ENCODE measurements around the gene ETNK1.

The ETNK1 gene

DNA sequence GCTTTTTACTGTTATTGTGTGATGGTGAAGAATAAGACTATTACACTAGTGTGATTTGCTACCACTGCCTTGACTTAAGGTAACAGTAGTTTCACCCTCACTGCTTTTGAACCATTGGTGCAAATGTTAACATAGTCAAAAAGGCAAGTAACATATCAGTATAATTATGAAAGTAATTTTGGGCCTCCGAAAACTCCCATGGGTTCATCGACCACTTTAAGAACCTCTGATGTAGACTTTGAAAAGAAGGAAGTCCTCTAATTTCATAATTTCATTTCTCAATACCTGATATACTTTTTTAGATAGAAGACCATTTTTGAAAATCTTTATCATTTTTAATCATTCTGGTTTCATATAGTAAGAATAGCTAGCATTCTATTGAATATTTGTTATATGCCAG is 57.7 kb downstream of the ETNK1 start:
- H3K79me2 ChIP-seq (ENCODE audit: insufficient read depth, low read length): no peaks in the 10 kb centered on the region
- TF ChIP-seq EZH2 (IDR thresholded peaks at IDR 0.05; ENCODE audit: borderline replicate concordance, low read length): no peak
- TF ChIP-seq, protein P1, sequence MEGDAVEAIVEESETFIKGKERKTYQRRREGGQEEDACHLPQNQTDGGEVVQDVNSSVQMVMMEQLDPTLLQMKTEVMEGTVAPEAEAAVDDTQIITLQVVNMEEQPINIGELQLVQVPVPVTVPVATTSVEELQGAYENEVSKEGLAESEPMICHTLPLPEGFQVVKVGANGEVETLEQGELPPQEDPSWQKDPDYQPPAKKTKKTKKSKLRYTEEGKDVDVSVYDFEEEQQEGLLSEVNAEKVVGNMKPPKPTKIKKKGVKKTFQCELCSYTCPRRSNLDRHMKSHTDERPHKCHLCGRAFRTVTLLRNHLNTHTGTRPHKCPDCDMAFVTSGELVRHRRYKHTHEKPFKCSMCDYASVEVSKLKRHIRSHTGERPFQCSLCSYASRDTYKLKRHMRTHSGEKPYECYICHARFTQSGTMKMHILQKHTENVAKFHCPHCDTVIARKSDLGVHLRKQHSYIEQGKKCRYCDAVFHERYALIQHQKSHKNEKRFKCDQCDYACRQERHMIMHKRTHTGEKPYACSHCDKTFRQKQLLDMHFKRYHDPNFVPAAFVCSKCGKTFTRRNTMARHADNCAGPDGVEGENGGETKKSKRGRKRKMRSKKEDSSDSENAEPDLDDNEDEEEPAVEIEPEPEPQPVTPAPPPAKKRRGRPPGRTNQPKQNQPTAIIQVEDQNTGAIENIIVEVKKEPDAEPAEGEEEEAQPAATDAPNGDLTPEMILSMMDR (IDR thresholded peaks at IDR 0.05; ENCODE audit: low read length): no peak
- no peaks in the 10 kb centered on the region for H3K9me3 ChIP-seq (ENCODE audit: low read length)
- H3K27ac ChIP-seq (ENCODE audit: low read depth, low read length, poor library complexity, severe bottlenecking): no peak overlapping the region
- H3K4me2 ChIP-seq (ENCODE audit: low read length): no peak overlapping the region
- no peak overlapping the region for H3K9ac ChIP-seq (ENCODE audit: low read length)
- H3K27me3 ChIP-seq (ENCODE audit: insufficient read depth, low read length): no peaks in the 10 kb centered on the region
- H3K9me2 ChIP-seq (ENCODE audit: low read depth, low read length): no peaks in the 10 kb centered on the region
- no peaks in the 10 kb centered on the region for H3F3A ChIP-seq (ENCODE audit: insufficient read depth, low read length)
- H2AFZ ChIP-seq (ENCODE audit: low read length): no peak overlapping the region
- H4K20me1 ChIP-seq (ENCODE audit: insufficient read depth, low read length): no peaks in the 10 kb centered on the region
- no peak overlapping the region for H3K4me3 ChIP-seq (ENCODE audit: low read depth, low read length, poor library complexity, severe bottlenecking)
- H3K36me3 ChIP-seq (ENCODE audit: insufficient read depth, low read length): peaks cover 47% of the 10 kb centered on the region
- H3K4me1 ChIP-seq (ENCODE audit: insufficient read depth, low read length, severe bottlenecking): no peaks in the 10 kb centered on the region

DNA sequence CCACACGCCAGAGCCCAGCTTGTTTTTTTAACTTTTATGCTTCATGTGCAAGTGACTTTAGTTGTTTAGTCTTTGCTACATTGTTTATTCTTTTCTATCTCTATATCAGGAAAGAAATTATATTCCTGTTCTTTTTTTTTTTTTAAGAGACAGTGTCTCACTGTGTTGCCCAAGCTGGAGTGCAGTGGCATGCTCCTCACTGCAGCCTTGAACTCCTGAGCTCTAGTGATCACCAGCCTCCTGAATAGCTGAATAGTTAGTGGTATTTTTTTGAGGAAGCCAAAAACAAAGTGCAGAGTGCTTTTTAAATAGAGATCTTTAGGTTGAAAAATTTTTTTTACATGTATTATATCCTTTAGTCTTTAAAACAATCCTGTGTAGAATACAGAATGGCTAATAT is 58.2 kb downstream of the ETNK1 start:
- Histone ChIP-seq H3K9me3 (ENCODE audit: low read length) (no peaks in the 10 kb centered on the region), H3K36me3 (ENCODE audit: insufficient read depth, low read length) (peaks cover 43% of the 10 kb centered on the region), H4K20me1 (ENCODE audit: insufficient read depth, low read length) (no peaks in the 10 kb centered on the region), H3K27ac (ENCODE audit: low read depth, low read length, poor library complexity, severe bottlenecking) (no peak overlapping the region), H3K79me2 (ENCODE audit: insufficient read depth, low read length) (no peaks in the 10 kb centered on the region), H3K9me2 (ENCODE audit: low read depth, low read length) (no peaks in the 10 kb centered on the region), H3K4me3 (ENCODE audit: low read depth, low read length, poor library complexity, severe bottlenecking) (no peak overlapping the region), H3K4me2 (ENCODE audit: low read length) (no peak overlapping the region), H3K27me3 (ENCODE audit: insufficient read depth, low read length) (no peaks in the 10 kb centered on the region), H2AFZ (ENCODE audit: low read length) (no peak overlapping the region), H3F3A (ENCODE audit: insufficient read depth, low read length) (no peaks in the 10 kb centered on the region), H3K9ac (ENCODE audit: low read length) (no peak overlapping the region), H3K4me1 (ENCODE audit: insufficient read depth, low read length, severe bottlenecking) (no peaks in the 10 kb centered on the region)
- no peak for TF ChIP-seq EZH2 (IDR thresholded peaks at IDR 0.05; ENCODE audit: borderline replicate concordance, low read length)
- TF ChIP-seq, protein P1 (IDR thresholded peaks at IDR 0.05; ENCODE audit: low read length): no peak

DNA sequence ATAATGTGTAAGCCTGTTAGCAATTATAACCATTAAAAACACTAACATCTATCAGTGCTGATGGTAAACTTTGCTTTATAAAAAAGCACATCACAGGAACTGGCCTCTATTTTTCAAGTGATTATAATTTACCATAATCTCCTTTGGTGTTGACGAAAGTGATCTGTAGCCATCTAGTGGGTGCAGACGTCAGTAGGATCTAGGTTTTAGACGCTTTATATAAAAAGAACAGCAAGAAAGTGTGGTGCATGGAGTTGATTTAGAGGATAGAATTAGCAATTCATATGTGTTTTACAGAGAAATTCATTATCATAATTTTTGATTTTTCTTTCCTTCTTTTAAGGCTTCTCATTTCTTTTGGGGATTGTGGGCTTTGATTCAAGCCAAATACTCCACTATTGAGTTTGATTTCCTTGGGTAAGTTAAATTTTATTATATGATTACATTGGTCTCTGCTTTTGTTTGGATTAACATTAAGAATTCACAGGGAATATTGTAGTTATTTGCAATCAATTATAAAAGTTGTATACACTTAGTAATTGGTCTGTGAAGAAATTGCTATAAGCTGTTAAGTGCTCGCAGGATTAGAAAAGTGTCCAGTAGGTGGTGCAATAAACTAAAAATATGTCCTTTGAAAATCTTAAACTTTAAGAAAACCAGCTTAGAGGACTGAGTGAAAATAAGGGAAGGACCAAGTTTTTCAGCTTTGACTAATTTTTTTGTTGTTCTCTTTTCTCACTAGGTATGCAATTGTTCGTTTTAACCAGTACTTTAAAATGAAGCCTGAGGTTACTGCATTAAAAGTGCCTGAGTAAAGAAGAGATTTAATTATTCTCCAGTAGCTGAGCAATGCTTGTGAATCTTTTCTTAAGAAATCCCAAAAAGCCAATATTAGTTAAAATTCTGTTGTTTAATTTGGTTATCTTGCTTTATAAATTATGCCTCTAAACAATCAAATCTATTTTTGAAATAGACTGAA is 59.5 kb downstream of the ETNK1 start:
- H3K4me3 ChIP-seq (ENCODE audit: low read depth, low read length, poor library complexity, severe bottlenecking): no peak overlapping the region
- peaks cover 30% of the 10 kb centered on the region; the same call in 1 of the 2 replicates for H3K36me3 ChIP-seq (ENCODE audit: insufficient read depth, low read length)
- no peaks in the 10 kb centered on the region for H3K9me2 ChIP-seq (ENCODE audit: low read depth, low read length)
- H3F3A ChIP-seq (ENCODE audit: insufficient read depth, low read length): no peaks in the 10 kb centered on the region
- no peak overlapping the region for H3K9ac ChIP-seq (ENCODE audit: low read length)
- no peaks in the 10 kb centered on the region for H3K79me2 ChIP-seq (ENCODE audit: insufficient read depth, low read length)
- H3K27ac ChIP-seq (ENCODE audit: low read depth, low read length, poor library complexity, severe bottlenecking): no peak overlapping the region
- no peaks in the 10 kb centered on the region for H3K27me3 ChIP-seq (ENCODE audit: insufficient read depth, low read length)
- H3K9me3 ChIP-seq (ENCODE audit: low read length): no peaks in the 10 kb centered on the region
- TF ChIP-seq, protein P1 (IDR thresholded peaks at IDR 0.05; ENCODE audit: low read length): peak; percentile 70
- TF ChIP-seq EZH2 (IDR thresholded peaks at IDR 0.05; ENCODE audit: borderline replicate concordance, low read length): no peak
- no peaks in the 10 kb centered on the region for H4K20me1 ChIP-seq (ENCODE audit: insufficient read depth, low read length)
- no peak overlapping the region for H2AFZ ChIP-seq (ENCODE audit: low read length)
- no peak overlapping the region for H3K4me2 ChIP-seq (ENCODE audit: low read length)
- H3K4me1 ChIP-seq (ENCODE audit: insufficient read depth, low read length, severe bottlenecking): no peaks in the 10 kb centered on the region
